Measurements from ENCODE around the gene CELSR1. TPM values are rescaled to one million over a fixed set of nuclear protein-coding genes. Genes with fewer than 3 reads are reported as not detected.

The CELSR1 gene
- total and polyA plus RNA-seq, 2 of the 13 experiments (the other 11 are each of a cell fraction or from before 2014, with no cell fraction given): 0.78 to 1.8 TPM

- TF ChIP-seq ZNF766 (CRISPR knock-in tag; IDR thresholded peaks at IDR 0.05; ENCODE audit: borderline replicate concordance): no peak
These were observed 154.9 kb downstream of the CELSR1 start (continued) for GRCh38 chr22:46382524-46382923.

GRCh38 chr22:46381731-46382130, 155.7 kb downstream of the CELSR1 start:
- no peak for FAIRE-seq
- H4K20me1 ChIP-seq (ENCODE audit: insufficient read depth, low read length): no peaks in the 10 kb centered on the region
- ChIA-PET POLR2A (no interaction called here), CTCF (ENCODE audit: low intra/inter-chr PET ratio, low total read pairs) (no interaction called here)
- no peak overlapping the region for H3K4me2 ChIP-seq (ENCODE audit: low read depth, low read length)
- H2AFZ ChIP-seq (ENCODE audit: low read length): no peak overlapping the region
- H3K4me3 ChIP-seq (replicated peaks in 1 of 3; ENCODE audit: insufficient read depth in 1 of 3, low read depth in 2 of 3, low read length in 3 of 3): no peak overlapping the region
- WGBS (ENCODE audit: low lambda C conversion rate): 97% methylated on average over 18 of the region's 27 CpGs
- no TSS peak for BruUV-seq (replicated peaks)
- TF ChIP-seq ZFP82 (CRISPR knock-in tag; IDR thresholded peaks at IDR 0.05; ENCODE audit: borderline replicate concordance) (no peak), ZBTB2 (CRISPR knock-in tag; IDR thresholded peaks at IDR 0.05; ENCODE audit: low read depth) (no peak), GFI1 (CRISPR knock-in tag; IDR thresholded peaks at IDR 0.05; ENCODE audit: borderline replicate concordance) (no peak), ZNF558 (CRISPR knock-in tag; IDR thresholded peaks at IDR 0.05; ENCODE audit: borderline replicate concordance) (no peak), ZNF224 (CRISPR knock-in tag; IDR thresholded peaks at IDR 0.05) (no peak)
- no peaks in the 10 kb centered on the region for H3K79me2 ChIP-seq (ENCODE audit: insufficient read depth, low read length)
- intact Hi-C loops (cut with micrococcal nuclease; ENCODE audit: unreplicated experiment) (no loop called here), in situ Hi-C loops (cut with HindIII; ENCODE audit: extremely low pct_ligation_motif_present, low pct_unique_long_range_greater_than_20kb) (no loop called here)
- H3K36me3 ChIP-seq (replicated peaks in 1 of 2; ENCODE audit: control insufficient read depth in 1 of 2, insufficient read depth in 2 of 2, low read length in 2 of 2): no peaks in the 10 kb centered on the region
- no peak overlapping the region for H3K9ac ChIP-seq (ENCODE audit: insufficient read depth, low read depth, low read length)
- ATAC-seq: no peak
- no peaks in the 10 kb centered on the region; a peak in 1 of 5 replicates for H3K27me3 ChIP-seq (ENCODE audit: control insufficient read depth in 1 of 2, insufficient read depth in 2 of 2, low read length in 2 of 2)
- no peak overlapping the region for H3K27ac ChIP-seq (ENCODE audit: extremely low read length, insufficient read depth, low read length)
- H3K9me3 ChIP-seq (ENCODE audit: low read length): no peaks in the 10 kb centered on the region
- peaks cover 44% of the 10 kb centered on the region for H3K4me1 ChIP-seq (ENCODE audit: insufficient read depth, low read length)
- DNase-seq (ENCODE audit: low spot score): no peak
